Activated T-helper 17 cell treated with anti-CD3 and anti-CD28 coated beads, Interleukin-2, amount 50 U/mL, for 72 hours (primary cell): ENCODE results near the gene COL5A2. TPM values are rescaled to one million over a fixed set of nuclear protein-coding genes. Genes with fewer than 3 reads are reported as not detected.

ENCODE experiments used
- ATAC-seq: fragments of 150-1000 bp; cut with Tn5 transposase; replicated peaks from 2 replicates; pipeline ENCODE4 v1.10.0; 2021; ENCODE audit warnings: mild to moderate bottlenecking, moderate library complexity
- H3K27ac Mint-ChIP-seq: one replicate; pipeline ENCODE4 v1.8.0; 2022; ENCODE audit warnings: mixed read lengths
- H3K27me3 Mint-ChIP-seq: one replicate; pipeline ENCODE4 v1.8.0; 2022; ENCODE audit warnings: mixed read lengths
- H3K36me3 Mint-ChIP-seq: one replicate; pipeline ENCODE4 v1.8.0; 2022; ENCODE audit warnings: low read depth, mild to moderate bottlenecking, mixed read lengths
- H3K4me1 Mint-ChIP-seq: one replicate; pipeline ENCODE4 v1.8.0; 2022; ENCODE audit warnings: mixed read lengths
- H3K4me3 Mint-ChIP-seq: one replicate; pipeline ENCODE4 v1.8.0; 2022; ENCODE audit warnings: mild to moderate bottlenecking, mixed read lengths
- H3K9me3 Mint-ChIP-seq: one replicate; pipeline ENCODE4 v1.8.0; 2022; ENCODE audit warnings: mixed read lengths
- total RNA-seq, 2 donors: library from RNA; stranded (reverse); gene quantifications; one replicate each; pipeline ENCODE4 v1.2.3, GENCODE V29; 2022

The COL5A2 gene
- total RNA-seq, 2 donors from 2014 or later: 0.32 to 0.77 TPM

GRCh38 chr2:189116087-189116486 is 63.5 kb downstream of the COL5A2 start:
- H3K9me3 Mint-ChIP-seq: no peaks in the 10 kb centered on the region
- no peaks in the 10 kb centered on the region for H3K27me3 Mint-ChIP-seq
- H3K27ac Mint-ChIP-seq: no peak overlapping the region
- H3K4me3 Mint-ChIP-seq: no peak overlapping the region
- no peaks in the 10 kb centered on the region for H3K36me3 Mint-ChIP-seq
- ATAC-seq: no peak
- H3K4me1 Mint-ChIP-seq: no peaks in the 10 kb centered on the region

- Mint-ChIP-seq H3K4me3 (no peak overlapping the region), H3K9me3 (no peaks in the 10 kb centered on the region), H3K36me3 (no peaks in the 10 kb centered on the region), H3K27me3 (no peaks in the 10 kb centered on the region), H3K27ac (no peak overlapping the region), H3K4me1 (no peaks in the 10 kb centered on the region)
- no peak for ATAC-seq
Observed at GRCh38 chr2:189115126-189115525, 64.4 kb downstream of the COL5A2 start.

- H3K36me3 Mint-ChIP-seq: no peaks in the 10 kb centered on the region
- H3K4me1 Mint-ChIP-seq: no peaks in the 10 kb centered on the region
Observed at GRCh38 chr2:189113963-189114362, 65.6 kb downstream of the COL5A2 start.

GRCh38 chr2:189111063-189111715 is 68.4 kb downstream of the COL5A2 start:
- no peaks in the 10 kb centered on the region for H3K36me3 Mint-ChIP-seq
- H3K4me3 Mint-ChIP-seq: no peak overlapping the region
- no peaks in the 10 kb centered on the region for H3K27me3 Mint-ChIP-seq
- ATAC-seq: no peak
- no peaks in the 10 kb centered on the region for H3K9me3 Mint-ChIP-seq
- H3K27ac Mint-ChIP-seq: no peak overlapping the region
- H3K4me1 Mint-ChIP-seq: no peaks in the 10 kb centered on the region

More at GRCh38 chr2:189113963-189114362, 65.6 kb downstream of the COL5A2 start:
- Mint-ChIP-seq H3K27ac (no peak overlapping the region), H3K4me3 (no peak overlapping the region), H3K27me3 (no peaks in the 10 kb centered on the region), H3K9me3 (no peaks in the 10 kb centered on the region)
- no peak for ATAC-seq

- no peaks in the 10 kb centered on the region for H3K9me3 Mint-ChIP-seq
- ATAC-seq: no peak
Observed at GRCh38 chr2:189109921-189110397, 69.6 kb downstream of the COL5A2 start.

GRCh38 chr2:189104934-189105333 is 74.6 kb downstream of the COL5A2 start:
- H3K9me3 Mint-ChIP-seq: no peaks in the 10 kb centered on the region
- no peak overlapping the region for H3K27ac Mint-ChIP-seq
- H3K36me3 Mint-ChIP-seq: no peaks in the 10 kb centered on the region
- no peaks in the 10 kb centered on the region for H3K4me1 Mint-ChIP-seq
- H3K4me3 Mint-ChIP-seq: no peak overlapping the region
- H3K27me3 Mint-ChIP-seq: no peaks in the 10 kb centered on the region
- ATAC-seq: no peak

More at GRCh38 chr2:189109921-189110397, 69.6 kb downstream of the COL5A2 start:
- no peaks in the 10 kb centered on the region for H3K36me3 Mint-ChIP-seq
- no peaks in the 10 kb centered on the region for H3K27me3 Mint-ChIP-seq
- no peaks in the 10 kb centered on the region for H3K4me1 Mint-ChIP-seq
- no peak overlapping the region for H3K27ac Mint-ChIP-seq
- no peak overlapping the region for H3K4me3 Mint-ChIP-seq

- H3K36me3 Mint-ChIP-seq: no peaks in the 10 kb centered on the region
- H3K4me1 Mint-ChIP-seq: no peaks in the 10 kb centered on the region
- no peak overlapping the region for H3K27ac Mint-ChIP-seq
- H3K27me3 Mint-ChIP-seq: no peaks in the 10 kb centered on the region
- H3K9me3 Mint-ChIP-seq: no peaks in the 10 kb centered on the region
- ATAC-seq: no peak
- H3K4me3 Mint-ChIP-seq: no peak overlapping the region
Observed at GRCh38 chr2:189102735-189103134, 76.8 kb downstream of the COL5A2 start.

- no peak overlapping the region for H3K27ac Mint-ChIP-seq
- no peaks in the 10 kb centered on the region for H3K36me3 Mint-ChIP-seq
- no peaks in the 10 kb centered on the region for H3K4me1 Mint-ChIP-seq
- ATAC-seq: no peak
- no peak overlapping the region for H3K4me3 Mint-ChIP-seq
- no peaks in the 10 kb centered on the region for H3K9me3 Mint-ChIP-seq
- no peaks in the 10 kb centered on the region for H3K27me3 Mint-ChIP-seq
Observed at GRCh38 chr2:189097934-189098333, 81.6 kb downstream of the COL5A2 start.

GRCh38 chr2:189096769-189097447 is 82.7 kb downstream of the COL5A2 start:
- Mint-ChIP-seq H3K27ac (no peak overlapping the region), H3K4me1 (no peaks in the 10 kb centered on the region), H3K4me3 (no peak overlapping the region), H3K27me3 (no peaks in the 10 kb centered on the region), H3K36me3 (no peaks in the 10 kb centered on the region), H3K9me3 (no peaks in the 10 kb centered on the region)
- no peak for ATAC-seq

- ATAC-seq: no peak
- Mint-ChIP-seq H3K9me3 (no peaks in the 10 kb centered on the region), H3K4me3 (no peak overlapping the region), H3K36me3 (no peaks in the 10 kb centered on the region), H3K4me1 (peaks cover 2% of the 10 kb centered on the region), H3K27me3 (no peaks in the 10 kb centered on the region), H3K27ac (no peak overlapping the region)
Observed at GRCh38 chr2:189095101-189095500, 84.5 kb downstream of the COL5A2 start.

GRCh38 chr2:189092936-189093335 is 86.6 kb downstream of the COL5A2 start:
- Mint-ChIP-seq H3K4me3 (no peak overlapping the region), H3K27me3 (no peaks in the 10 kb centered on the region), H3K4me1 (peaks cover 7% of the 10 kb centered on the region), H3K9me3 (no peaks in the 10 kb centered on the region), H3K27ac (no peak overlapping the region), H3K36me3 (no peaks in the 10 kb centered on the region)
- no peak for ATAC-seq

GRCh38 chr2:189091253-189091652 is 88.3 kb downstream of the COL5A2 start:
- no peaks in the 10 kb centered on the region for H3K27me3 Mint-ChIP-seq
- H3K9me3 Mint-ChIP-seq: no peaks in the 10 kb centered on the region
- H3K27ac Mint-ChIP-seq: no peak overlapping the region
- H3K36me3 Mint-ChIP-seq: no peaks in the 10 kb centered on the region
- H3K4me3 Mint-ChIP-seq: no peak overlapping the region
- peaks cover 7% of the 10 kb centered on the region for H3K4me1 Mint-ChIP-seq
- ATAC-seq: no peak

GRCh38 chr2:189088591-189089205 is 90.9 kb downstream of the COL5A2 start:
- H3K27me3 Mint-ChIP-seq: no peaks in the 10 kb centered on the region
- H3K4me1 Mint-ChIP-seq: peaks cover 7% of the 10 kb centered on the region
- H3K4me3 Mint-ChIP-seq: no peak overlapping the region
- H3K9me3 Mint-ChIP-seq: no peaks in the 10 kb centered on the region
- no peaks in the 10 kb centered on the region for H3K36me3 Mint-ChIP-seq
- no peak overlapping the region for H3K27ac Mint-ChIP-seq
- no peak for ATAC-seq

GRCh38 chr2:189086710-189087109 is 92.9 kb downstream of the COL5A2 start:
- H3K4me3 Mint-ChIP-seq: no peak overlapping the region
- peaks cover 7% of the 10 kb centered on the region for H3K4me1 Mint-ChIP-seq
- H3K27ac Mint-ChIP-seq: no peak overlapping the region
- H3K27me3 Mint-ChIP-seq: no peaks in the 10 kb centered on the region
- ATAC-seq: no peak
- no peaks in the 10 kb centered on the region for H3K36me3 Mint-ChIP-seq
- H3K9me3 Mint-ChIP-seq: no peaks in the 10 kb centered on the region

- no peaks in the 10 kb centered on the region for H3K27me3 Mint-ChIP-seq
- no peaks in the 10 kb centered on the region for H3K36me3 Mint-ChIP-seq
- no peak overlapping the region for H3K4me3 Mint-ChIP-seq
- no peak for ATAC-seq
- no peak overlapping the region for H3K27ac Mint-ChIP-seq
- H3K4me1 Mint-ChIP-seq: peaks cover 7% of the 10 kb centered on the region
- H3K9me3 Mint-ChIP-seq: no peaks in the 10 kb centered on the region
Observed at GRCh38 chr2:189086250-189086649, 93.3 kb downstream of the COL5A2 start.
